VCaP (cell line): ENCODE data around the gene KAZN.

Source experiments
- H3K27ac ChIP-seq: fragments of 450-650 bp; 2 replicates; pipeline ENCODE4 v1.5.1; 2017
- CTCF ChIP-seq: fragments of 450-650 bp; conservative IDR thresholded peaks from 2 replicates; pipeline ENCODE4 v1.5.1; 2017; ENCODE audit warnings: mild to moderate bottlenecking, moderate library complexity

Gene KAZN

GRCh38 chr1:14914351-14914988, 316.0 kb downstream of the KAZN start:
- no peak for TF ChIP-seq CTCF
- H3K27ac ChIP-seq, result no peak overlapping the region

- TF ChIP-seq CTCF, result peak; percentile 84
- no peak overlapping the region for H3K27ac ChIP-seq
Observed at GRCh38 chr1:14915356-14916054, 317.0 kb downstream of the KAZN start.

GRCh38 chr1:14919289-14919688, 320.8 kb downstream of the KAZN start:
- TF ChIP-seq CTCF, result no peak
- H3K27ac ChIP-seq, result no peak overlapping the region

- no peak overlapping the region for H3K27ac ChIP-seq
- no peak for TF ChIP-seq CTCF
Observed at GRCh38 chr1:14919751-14920150, 321.3 kb downstream of the KAZN start.

- H3K27ac ChIP-seq, result no peak overlapping the region
Observed at GRCh38 chr1:14921057-14921456, 322.6 kb downstream of the KAZN start.

GRCh38 chr1:14922942-14923726, 324.6 kb downstream of the KAZN start:
- H3K27ac ChIP-seq, result no peak overlapping the region; the same call in 1 of the 2 replicates
- no peak for TF ChIP-seq CTCF

More at GRCh38 chr1:14921057-14921456, 322.6 kb downstream of the KAZN start:
- TF ChIP-seq CTCF, result no peak

- no peak for TF ChIP-seq CTCF
- peak overlapping the region; percentile 55; the same call in 1 of the 2 replicates for H3K27ac ChIP-seq
Observed at GRCh38 chr1:14923727-14924452, 325.4 kb downstream of the KAZN start.
